H1 (cell line): Measurements from ENCODE around the gene CALCR. TPM values are rescaled to one million over a fixed set of nuclear protein-coding genes. Genes with fewer than 3 reads are reported as not detected.
A peak's percentile ranks its signal among the peaks of the same experiment; 100 is the strongest.

Source experiments
- CBX5 ChIP-seq: fragments of 300-800, 300-1000 bp; sonication (generic); IDR thresholded peaks from 2 replicates; pipeline ENCODE4 v1.7.1; 2016; ENCODE audit warnings: antibody characterized with exemption, low read length, low read depth
- CHD1 ChIP-seq: IDR thresholded peaks from 2 replicates; pipeline ENCODE4 v1.6.1; 2012; ENCODE audit warnings: low read depth, low read length, improper control_type of control experiment
- EGR1 ChIP-seq: IDR thresholded peaks from 2 replicates; pipeline ENCODE4 v1.6.1; 2011; ENCODE audit warnings: low read depth, low read length, borderline replicate concordance
- EZH2 ChIP-seq: fragments of 200-600 bp; sonication (generic); IDR thresholded peaks from 2 replicates; pipeline ENCODE4 v1.7.1; 2012; ENCODE audit warnings: low read depth, mild to moderate bottlenecking, moderate library complexity, low read length, inconsistent platforms; ENCODE audit not compliant: severe bottlenecking
- FOSL1 ChIP-seq: IDR thresholded peaks from 2 replicates; pipeline ENCODE4 v1.6.1; 2011; ENCODE audit warnings: mild to moderate bottlenecking, low read depth, low read length, moderate library complexity; ENCODE audit not compliant: insufficient read depth
- KDM5A ChIP-seq: fragments of 200-600 bp; IDR thresholded peaks from 2 replicates; pipeline ENCODE4 v1.7.1; 2012; ENCODE audit warnings: mild to moderate bottlenecking, low read length, inconsistent platforms, mixed read lengths
- MAFK ChIP-seq: IDR thresholded peaks from 2 replicates; pipeline ENCODE4 v1.6.1; 2012; ENCODE audit warnings: low read depth, mild to moderate bottlenecking, improper control_type of control experiment, low read length
- NANOG ChIP-seq: IDR thresholded peaks from 2 replicates; pipeline ENCODE4 v1.6.1; 2011; ENCODE audit warnings: low read length, low read depth, mild to moderate bottlenecking, inconsistent platforms; ENCODE audit not compliant: insufficient read depth, poor library complexity, severe bottlenecking
- RXRA ChIP-seq: IDR thresholded peaks from 2 replicates; pipeline ENCODE4 v1.6.1; 2011; ENCODE audit warnings: low read depth, mild to moderate bottlenecking, low read length, moderate library complexity; ENCODE audit not compliant: insufficient read depth
- SIRT6 ChIP-seq: IDR thresholded peaks from one replicate; pipeline ENCODE4 v1.7.1; 2012; ENCODE audit warnings: low read length, inconsistent platforms
- SUZ12 ChIP-seq: fragments of 200-600 bp; sonication (generic); IDR thresholded peaks from 2 replicates; pipeline ENCODE4 v1.6.1; 2012; ENCODE audit warnings: mild to moderate bottlenecking, inconsistent platforms, low read length, moderate library complexity, mixed read lengths
- TCF12 ChIP-seq: IDR thresholded peaks from 2 replicates; pipeline ENCODE4 v1.6.1; 2011; ENCODE audit warnings: low read depth, mild to moderate bottlenecking, low read length
- YY1 ChIP-seq: IDR thresholded peaks from 2 replicates; pipeline ENCODE4 v1.6.1; 2011; ENCODE audit warnings: low read depth, mild to moderate bottlenecking, low read length
- polyA plus RNA-seq, 7 experiments: library from polyadenylated mRNA; depleted of rRNA in 3 of 7; stranded (reverse) in 5 of 7; unstranded in 2 of 7; fragments of >200 nt in 5 of 7; fragments of 200-250 nt in 2 of 7; gene quantifications; 1 replicate in 5 of 7; 2 replicates in 1 of 7; 4 replicates in 1 of 7; pipeline versions ENCODE4 v1.2.1 to v1.2.3, GENCODE V29; 2011 to 2013; ENCODE audit warnings: missing spikeins in 2 of 7, mixed read lengths in 2 of 7
- total RNA-seq: library from RNA; stranded (reverse); fragmentation: NEBNext Ultra II Directional; extraction: Animal tissue kit (Norgen Biotek cat#: 25700); gene quantifications from 2 replicates; pipeline ENCODE4 v1.2.1, GENCODE V29; 2021

The CALCR gene
- total and polyA plus RNA-seq, 2 of the 8 experiments (the other 6 are each of a cell fraction or from before 2014, with no cell fraction given), result 1.0 to 3.6 TPM

DNA sequence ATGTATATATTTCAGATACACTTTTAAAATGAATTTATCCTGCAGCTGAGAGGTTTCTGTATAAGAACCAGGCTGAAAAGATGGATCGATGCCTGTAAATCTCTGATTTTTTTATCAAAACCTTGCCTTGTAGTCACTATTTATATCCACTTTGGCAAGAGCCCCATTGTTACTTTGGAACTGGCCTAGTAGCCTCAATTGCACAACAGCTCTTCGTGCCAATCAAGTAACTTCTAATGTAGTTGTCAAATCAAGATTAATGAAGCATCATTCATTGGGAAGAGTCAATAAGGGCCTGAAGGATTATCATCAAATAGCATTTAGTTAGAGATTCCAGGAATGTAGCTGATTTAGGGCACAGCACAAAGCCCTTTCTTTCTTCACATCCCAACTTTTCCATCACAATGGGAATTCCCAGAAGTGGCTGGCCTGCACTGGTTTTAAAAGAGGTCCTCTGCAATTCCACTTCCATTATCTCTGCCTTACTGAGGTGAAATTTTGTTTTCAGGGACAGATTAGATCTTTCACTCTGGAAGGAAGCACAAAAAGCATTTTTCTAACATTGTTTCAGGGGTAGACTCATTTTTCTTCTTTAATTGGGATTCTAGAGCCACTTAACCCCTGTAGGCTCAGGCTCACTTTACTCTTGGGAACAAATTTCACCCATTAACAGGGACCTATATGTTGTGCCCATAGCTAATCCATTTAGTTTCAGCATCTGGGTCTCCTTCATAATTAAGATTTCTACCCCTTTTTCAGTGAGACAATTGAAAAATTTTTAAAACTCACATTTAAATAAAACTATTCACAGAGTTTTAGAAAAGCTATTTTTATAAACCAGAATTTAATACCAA, 97.8 kb downstream of the CALCR start (continued):
- TF ChIP-seq MAFK (no peak), KDM5A (no peak), YY1 (peak; percentile 53; the same call in 1 of the 2 replicates), NANOG (peak; percentile 55), EGR1 (no peak), FOSL1 (no peak), SUZ12 (no peak), SIRT6 (no peak), CHD1 (no peak), RXRA (no peak), EZH2 (no peak), CBX5 (no peak), TCF12 (no peak)
